ENCODE results near the gene H6PD. TPM values are rescaled to one million over a fixed set of nuclear protein-coding genes. Genes with fewer than 3 reads are reported as not detected.
A peak's percentile ranks its signal among the peaks of the same experiment; 100 is the strongest.

H6PD gene
- total and polyA plus RNA-seq, 8 donors, result 33.0 to 63.0 (median 52.4) TPM

DNA sequence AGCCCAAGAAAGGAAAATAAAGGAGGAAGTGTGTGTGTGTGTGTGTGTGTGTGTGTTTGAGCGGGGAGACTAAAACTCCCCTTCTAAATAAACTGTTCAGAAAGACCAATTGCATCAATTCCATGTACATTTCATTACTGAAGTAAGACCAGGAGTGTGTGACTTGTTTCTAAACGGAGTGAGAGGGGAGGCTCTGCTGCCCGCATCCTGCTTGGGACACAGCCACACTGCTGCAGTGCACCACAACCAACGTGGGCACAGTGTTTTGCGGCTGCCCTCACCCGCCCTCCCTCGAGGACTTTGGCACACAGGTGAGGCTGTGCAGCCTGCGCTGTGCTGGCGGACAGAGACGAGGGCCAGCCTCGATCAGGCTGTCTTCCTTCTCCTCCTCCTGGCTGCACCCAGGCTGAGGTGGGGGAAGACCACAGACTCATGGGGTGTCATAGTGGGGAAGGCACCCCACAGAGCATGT lies 31.0 kb upstream of the H6PD start:
- H3K27ac ChIP-seq, result no peak overlapping the region
- H3K36me3 ChIP-seq, result no peaks in the 10 kb centered on the region
- intact Hi-C loops (cut with DNase I), result no loop called here
- no peak for ATAC-seq
- peak in 1 of 4 donors; percentile 61 for DNase-seq
- no peaks in the 10 kb centered on the region for H3K9me3 ChIP-seq
- TF ChIP-seq, protein P1, sequence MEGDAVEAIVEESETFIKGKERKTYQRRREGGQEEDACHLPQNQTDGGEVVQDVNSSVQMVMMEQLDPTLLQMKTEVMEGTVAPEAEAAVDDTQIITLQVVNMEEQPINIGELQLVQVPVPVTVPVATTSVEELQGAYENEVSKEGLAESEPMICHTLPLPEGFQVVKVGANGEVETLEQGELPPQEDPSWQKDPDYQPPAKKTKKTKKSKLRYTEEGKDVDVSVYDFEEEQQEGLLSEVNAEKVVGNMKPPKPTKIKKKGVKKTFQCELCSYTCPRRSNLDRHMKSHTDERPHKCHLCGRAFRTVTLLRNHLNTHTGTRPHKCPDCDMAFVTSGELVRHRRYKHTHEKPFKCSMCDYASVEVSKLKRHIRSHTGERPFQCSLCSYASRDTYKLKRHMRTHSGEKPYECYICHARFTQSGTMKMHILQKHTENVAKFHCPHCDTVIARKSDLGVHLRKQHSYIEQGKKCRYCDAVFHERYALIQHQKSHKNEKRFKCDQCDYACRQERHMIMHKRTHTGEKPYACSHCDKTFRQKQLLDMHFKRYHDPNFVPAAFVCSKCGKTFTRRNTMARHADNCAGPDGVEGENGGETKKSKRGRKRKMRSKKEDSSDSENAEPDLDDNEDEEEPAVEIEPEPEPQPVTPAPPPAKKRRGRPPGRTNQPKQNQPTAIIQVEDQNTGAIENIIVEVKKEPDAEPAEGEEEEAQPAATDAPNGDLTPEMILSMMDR (IDR thresholded peaks at IDR 0.05), result no peak
- no peak overlapping the region for H3K4me3 ChIP-seq
- H3K4me1 ChIP-seq, result peaks cover 4 to 20% of the 10 kb centered on the region in 2 donors
- H3K27me3 ChIP-seq, result peaks cover 47 to 78% of the 10 kb centered on the region in 2 donors

DNA sequence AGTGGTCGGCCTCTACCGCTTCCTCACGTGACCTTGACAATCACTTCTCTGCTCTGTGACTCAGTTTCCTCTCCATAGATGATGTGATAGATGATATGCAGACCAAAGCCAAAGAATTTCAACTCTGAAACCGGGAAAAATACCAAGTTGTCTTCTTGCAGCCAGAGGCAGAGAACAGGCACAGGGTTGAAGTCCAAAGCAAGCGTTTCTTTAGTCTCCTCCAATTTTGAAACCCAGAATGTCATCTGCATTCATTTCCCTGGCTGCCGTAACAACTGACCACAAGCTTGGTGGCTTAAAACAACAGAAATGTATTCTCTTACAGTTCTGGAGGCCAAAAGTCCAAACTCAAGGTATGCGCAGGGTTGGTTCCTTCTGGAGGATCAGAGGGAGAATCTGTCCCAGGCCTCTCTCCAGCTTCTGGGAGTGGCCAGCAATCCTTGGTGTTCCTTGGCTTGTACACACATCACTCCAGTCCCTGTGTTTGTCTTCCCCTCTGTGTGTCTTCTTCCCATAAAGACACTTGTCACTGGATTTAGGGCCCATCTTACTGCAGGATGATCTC lies 30.3 kb upstream of the H6PD start:
- H3K4me3 ChIP-seq, result no peak overlapping the region
- H3K4me1 ChIP-seq, result peaks cover 4 to 16% of the 10 kb centered on the region in 2 donors
- intact Hi-C loops (cut with DNase I), result no loop called here
- H3K9me3 ChIP-seq, result no peaks in the 10 kb centered on the region
- DNase-seq (no peak), ATAC-seq (no peak)
- TF ChIP-seq, protein P1 (IDR thresholded peaks at IDR 0.05), result no peak
- no peak overlapping the region for H3K27ac ChIP-seq
- peaks cover 43 to 71% of the 10 kb centered on the region in 2 donors for H3K27me3 ChIP-seq
- H3K36me3 ChIP-seq, result no peaks in the 10 kb centered on the region

DNA sequence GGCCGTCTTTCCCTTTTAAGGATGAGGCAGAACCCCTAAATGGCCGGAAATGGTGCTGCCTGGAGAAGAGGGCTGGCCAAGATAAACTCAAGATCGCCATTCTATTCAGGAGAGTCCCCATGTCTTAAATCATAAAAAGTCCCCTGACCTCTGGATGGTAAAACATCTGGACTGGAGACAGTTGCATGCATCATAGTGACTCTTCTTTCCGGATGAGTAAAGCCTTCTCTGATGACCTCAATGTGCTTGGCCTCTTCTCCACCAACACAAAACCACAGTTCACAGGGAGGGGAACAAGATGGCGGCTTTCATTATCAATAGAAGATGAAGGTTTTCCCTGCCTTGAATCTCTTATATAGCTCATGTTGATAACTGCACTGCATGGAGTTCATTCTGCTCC lies 27.5 kb upstream of the H6PD start:
- intact Hi-C loops (cut with DNase I), result no loop called here
- ATAC-seq (no peak), DNase-seq (no peak)
- TF ChIP-seq, protein P1 (IDR thresholded peaks at IDR 0.05), result no peak
- H3K27ac ChIP-seq, result no peak overlapping the region
- H3K4me3 ChIP-seq, result no peak overlapping the region
- no peaks in the 10 kb centered on the region for H3K9me3 ChIP-seq
- no peaks in the 10 kb centered on the region for H3K36me3 ChIP-seq
- peaks cover 22 to 42% of the 10 kb centered on the region in 2 donors for H3K27me3 ChIP-seq
- peaks cover 4 to 9% of the 10 kb centered on the region in 2 donors for H3K4me1 ChIP-seq

DNA sequence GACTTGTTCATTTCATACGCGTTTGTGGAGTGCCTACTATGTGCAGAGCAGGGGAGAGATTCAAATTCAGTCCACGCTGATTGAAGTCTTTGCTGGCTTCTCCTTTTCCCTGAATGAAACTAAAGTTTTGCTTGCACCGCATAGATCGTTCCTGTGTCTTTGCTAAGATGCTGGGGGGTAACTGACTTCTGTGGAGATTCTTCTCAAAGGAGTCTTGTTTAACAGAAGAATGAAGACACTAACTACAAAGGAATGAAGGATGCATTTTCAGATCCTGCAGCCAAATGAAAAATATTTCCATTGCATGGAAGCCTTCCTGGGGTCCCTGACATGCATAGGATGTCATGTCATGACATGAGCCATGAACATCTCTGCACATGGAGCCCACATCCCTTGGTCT lies 26.9 kb upstream of the H6PD start:
- intact Hi-C loops (cut with DNase I), result no loop called here
- Histone ChIP-seq H3K4me1 (peaks cover under 1 to 3% of the 10 kb centered on the region in 2 donors), H3K36me3 (no peaks in the 10 kb centered on the region), H3K4me3 (no peak overlapping the region), H3K27ac (no peak overlapping the region), H3K9me3 (no peaks in the 10 kb centered on the region), H3K27me3 (peaks cover 16 to 36% of the 10 kb centered on the region in 2 donors)
- DNase-seq (no peak), ATAC-seq (no peak)
- TF ChIP-seq, protein P1 (IDR thresholded peaks at IDR 0.05), result no peak

DNA sequence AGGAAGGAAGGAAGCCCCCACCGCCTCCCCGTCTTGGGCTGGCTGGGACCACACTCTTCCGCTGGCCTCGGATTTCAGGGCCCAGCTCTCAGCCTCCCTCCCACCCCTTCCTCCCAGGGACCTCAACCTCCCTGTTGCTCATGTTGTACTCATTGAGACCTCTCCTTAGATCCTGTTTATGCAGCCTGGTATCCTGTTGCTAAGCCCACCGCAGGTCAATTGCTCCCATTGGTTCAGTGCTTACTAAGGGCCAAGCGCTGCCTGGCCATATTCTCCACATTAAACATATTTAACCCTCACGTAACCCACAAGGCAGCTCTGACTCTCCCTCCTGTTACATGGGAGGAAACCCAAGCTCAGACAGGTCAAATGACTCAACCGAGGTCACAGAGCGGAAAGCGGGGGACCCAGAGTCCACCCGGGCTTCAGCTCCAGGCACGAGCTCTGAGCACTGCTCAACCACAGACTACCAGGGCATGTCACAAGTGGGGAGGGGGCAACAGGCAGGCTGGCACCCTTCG lies 23.2 kb upstream of the H6PD start:
- TF ChIP-seq, protein P1 (IDR thresholded peaks at IDR 0.05), result no peak
- DNase-seq, result peak in 1 of 4 donors; percentile 31
- no peaks in the 10 kb centered on the region for H3K4me1 ChIP-seq
- no peaks in the 10 kb centered on the region for H3K36me3 ChIP-seq
- peaks cover 0 to 6% of the 10 kb centered on the region in 2 donors for H3K27me3 ChIP-seq
- no peaks in the 10 kb centered on the region for H3K9me3 ChIP-seq
- H3K4me3 ChIP-seq, result no peak overlapping the region
- ATAC-seq, result no peak
- intact Hi-C loops (cut with DNase I), result no loop called here
- H3K27ac ChIP-seq, result no peak overlapping the region

Measured in left lung (tissue), 10 donors.